Activated CD4-positive, alpha-beta T cell treated with anti-CD3 and anti-CD28 coated beads, Interleukin-2, amount 50 U/mL, for 48 hours (primary cell): ENCODE measurements around the gene NOC4L.
"Not testable (repeated sequence)": the region's sequence is repeated elsewhere in the genome, so short reads cannot be mapped to it uniquely, and the experiment has no call there.

Experiments used
- DNase-seq, 2 experiments: peaks; one replicate each; pipeline ENCODE4 v3.0.0-alpha.2; 2020

NOC4L gene

DNA sequence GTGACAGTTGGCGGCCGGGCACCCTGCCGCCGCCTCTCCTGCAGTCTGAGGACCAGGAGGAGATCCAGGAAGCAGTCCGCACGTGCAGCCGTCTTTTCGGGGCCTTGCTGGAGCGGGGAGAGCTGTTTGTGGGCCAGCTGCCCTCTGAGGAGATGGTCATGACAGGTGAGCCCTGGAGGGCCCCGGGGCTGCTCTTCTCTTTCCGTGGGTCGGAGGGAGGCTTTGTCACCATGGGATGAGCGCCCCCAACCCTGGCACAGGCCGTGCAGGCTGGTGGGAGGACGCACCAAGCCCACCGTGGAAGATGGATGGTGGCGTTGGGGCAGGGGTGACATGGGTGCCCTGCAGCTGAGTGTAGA, 532 bp downstream of the NOC4L start:
- DNase-seq = no peak

GRCh38 chr12:132145334-132145733, 1.1 kb downstream of the NOC4L start:
- DNase-seq = no peak

GRCh38 chr12:132146098-132146497, 1.8 kb downstream of the NOC4L start:
- no peak for DNase-seq

GRCh38 chr12:132146772-132147422, 2.6 kb downstream of the NOC4L start:
- DNase-seq = no peak

DNA sequence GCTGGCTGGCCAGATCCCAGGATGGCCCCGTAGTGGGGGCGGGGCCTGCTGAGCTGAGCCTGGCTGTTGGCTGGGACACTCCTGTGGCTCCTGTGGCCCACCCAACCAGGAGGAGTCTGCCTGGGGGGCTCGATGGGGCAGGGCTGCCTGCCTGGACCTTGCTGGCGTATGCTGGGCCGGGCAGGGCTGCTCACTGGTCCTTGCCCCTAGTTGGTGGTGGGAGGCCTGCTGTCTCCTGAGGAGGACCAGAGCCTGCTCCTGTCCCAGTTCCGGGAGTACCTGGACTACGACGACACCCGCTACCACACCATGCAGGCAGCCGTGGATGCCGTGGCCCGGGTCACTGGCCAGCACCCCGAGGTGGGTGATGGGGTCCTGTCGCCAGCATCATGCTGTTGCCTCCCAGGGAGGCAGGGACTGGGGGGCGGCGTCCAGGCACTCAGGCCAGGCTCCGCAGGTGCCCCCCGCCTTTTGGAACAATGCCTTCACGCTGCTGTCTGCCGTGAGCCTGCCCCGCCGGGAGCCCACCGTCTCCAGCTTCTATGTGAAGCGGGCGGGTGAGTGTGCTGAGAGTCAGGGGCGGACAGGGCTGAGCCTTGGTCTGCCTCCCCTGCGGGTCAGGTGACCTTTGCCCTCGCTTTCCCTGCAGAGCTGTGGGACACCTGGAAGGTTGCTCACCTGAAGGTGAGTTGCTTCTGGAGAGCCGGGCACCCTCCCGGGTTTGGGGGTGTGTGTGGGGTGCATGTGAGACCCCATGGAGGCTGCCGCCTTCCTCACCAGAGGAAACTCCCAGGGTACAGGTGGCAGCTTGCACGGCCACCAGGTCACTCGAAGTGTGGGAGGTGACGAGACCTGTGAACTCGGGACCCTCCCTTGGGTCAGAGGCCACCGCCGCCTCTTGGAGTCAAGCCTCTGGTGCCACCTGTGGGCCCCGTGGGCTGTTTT, 3.4 kb downstream of the NOC4L start:
- no peak for DNase-seq

GRCh38 chr12:132148368-132149045, 4.2 kb downstream of the NOC4L start:
- DNase-seq = no peak

- DNase-seq = not testable (repeated sequence)
Observed at GRCh38 chr12:132149526-132149925, 5.3 kb downstream of the NOC4L start.

DNA sequence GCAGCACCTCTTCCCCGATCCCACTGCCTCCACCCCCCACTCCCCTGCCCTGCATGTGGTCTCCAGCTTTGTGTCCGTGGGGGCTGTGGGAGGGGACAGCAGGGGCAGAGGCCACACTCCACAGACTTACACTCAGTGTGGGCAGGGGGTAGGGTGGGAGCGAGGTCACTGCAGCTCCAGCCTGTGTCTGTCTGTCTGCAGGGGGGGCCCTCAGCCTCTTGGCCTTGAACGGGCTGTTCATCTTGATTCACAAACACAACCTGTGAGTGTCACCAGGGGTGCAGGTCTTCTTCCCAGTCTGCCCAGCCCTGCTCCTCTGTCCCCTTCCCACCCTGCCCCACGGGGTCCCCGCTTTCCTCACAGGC, 6.5 kb downstream of the NOC4L start:
- DNase-seq = no peak

DNA sequence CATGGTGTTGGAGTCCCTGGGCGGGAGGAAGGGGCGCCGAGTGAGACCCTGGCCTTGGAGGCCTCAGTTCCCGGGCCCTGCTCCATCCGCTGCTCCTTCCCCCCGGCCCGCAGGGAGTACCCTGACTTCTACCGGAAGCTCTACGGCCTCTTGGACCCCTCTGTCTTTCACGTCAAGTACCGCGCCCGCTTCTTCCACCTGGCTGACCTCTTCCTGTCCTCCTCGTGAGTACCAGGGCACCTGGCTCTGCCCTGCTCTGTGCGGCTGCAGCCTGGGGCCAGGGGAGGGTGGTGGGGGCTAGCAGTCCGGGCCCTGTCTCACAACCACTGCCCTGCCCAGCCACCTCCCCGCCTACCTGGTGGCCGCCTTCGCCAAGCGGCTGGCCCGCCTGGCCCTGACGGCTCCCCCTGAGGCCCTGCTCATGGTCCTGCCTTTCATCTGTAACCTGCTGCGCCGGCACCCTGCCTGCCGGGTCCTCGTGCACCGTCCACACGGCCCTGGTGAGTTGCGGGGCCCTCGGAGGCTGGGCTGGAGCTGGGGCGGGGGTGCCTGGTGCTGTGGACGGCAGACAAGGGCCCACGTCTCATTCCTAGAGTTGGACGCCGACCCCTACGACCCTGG, 7.0 kb downstream of the NOC4L start:
- no peak for DNase-seq

- no peak for DNase-seq
Observed at GRCh38 chr12:132151766-132152410, 7.6 kb downstream of the NOC4L start.

DNA sequence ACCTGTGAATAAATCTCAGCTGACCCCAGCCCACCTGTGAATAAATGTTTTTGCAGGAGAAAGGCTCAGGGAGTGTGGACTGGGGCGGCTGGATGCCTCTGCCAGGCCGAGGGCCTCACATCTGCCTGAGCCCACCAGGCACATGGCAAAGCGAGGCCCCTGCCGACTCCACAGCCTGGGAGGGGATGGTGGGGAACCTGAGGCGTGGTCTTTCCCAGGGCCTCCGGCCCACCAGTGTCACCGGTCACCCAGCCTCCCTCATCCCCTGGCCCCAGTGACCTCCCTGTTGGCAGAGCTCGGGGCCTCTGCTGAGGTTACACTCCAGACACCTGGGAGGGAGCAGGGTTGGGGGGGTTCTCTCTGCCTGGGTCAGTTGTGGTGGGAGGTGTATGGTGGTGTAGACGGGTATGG, 8.2 kb downstream of the NOC4L start:
- no peak for DNase-seq

- no peak for DNase-seq
Observed at GRCh38 chr12:132152953-132153352, 8.7 kb downstream of the NOC4L start.

- peak; percentile 65 for DNase-seq
Observed at GRCh38 chr12:132153501-132154340, 9.5 kb downstream of the NOC4L start.

- DNase-seq = no peak
Observed at GRCh38 chr12:132154341-132154761, 10.1 kb downstream of the NOC4L start.

DNA sequence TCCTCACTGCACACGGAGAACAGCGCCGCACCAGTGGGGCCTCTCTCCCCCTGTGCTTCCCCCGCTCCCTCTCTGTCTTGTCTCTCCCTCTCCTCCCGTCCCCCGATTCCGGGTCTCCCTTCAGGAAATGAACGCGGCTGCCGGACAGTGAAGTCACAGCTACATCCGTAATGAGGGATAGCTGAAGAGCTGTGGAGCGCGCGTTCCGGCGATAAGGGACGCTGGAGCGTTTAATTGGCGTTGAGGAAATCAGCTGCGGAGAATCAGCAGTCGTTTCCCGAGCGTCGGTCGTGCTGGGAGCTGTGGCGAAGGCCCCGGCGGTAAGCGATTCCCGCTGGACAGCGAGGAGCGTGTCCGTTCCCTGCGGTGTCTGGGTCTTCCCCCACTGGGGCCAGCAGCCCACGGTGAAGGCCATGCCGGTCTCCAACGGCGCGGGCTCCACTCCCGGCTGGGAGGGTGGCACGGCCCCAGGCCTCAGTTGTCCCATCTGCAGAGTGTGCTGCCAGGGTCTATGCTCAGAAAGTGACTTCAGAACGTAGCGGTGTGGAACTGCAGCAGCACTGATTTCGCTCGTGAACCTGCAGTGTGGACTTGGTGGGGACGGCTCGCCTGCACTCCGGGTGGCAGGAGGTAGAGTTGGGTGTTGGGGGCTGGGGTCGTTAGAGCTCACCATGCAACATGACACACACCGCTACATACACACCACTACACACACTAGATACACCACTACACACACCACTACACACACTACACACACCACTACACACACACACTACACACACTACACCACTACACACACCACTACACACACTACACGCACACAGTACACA, 10.9 kb downstream of the NOC4L start:
- no peak for DNase-seq

- DNase-seq = no peak
Observed at GRCh38 chr12:132155771-132156572, 11.7 kb downstream of the NOC4L start.

DNA sequence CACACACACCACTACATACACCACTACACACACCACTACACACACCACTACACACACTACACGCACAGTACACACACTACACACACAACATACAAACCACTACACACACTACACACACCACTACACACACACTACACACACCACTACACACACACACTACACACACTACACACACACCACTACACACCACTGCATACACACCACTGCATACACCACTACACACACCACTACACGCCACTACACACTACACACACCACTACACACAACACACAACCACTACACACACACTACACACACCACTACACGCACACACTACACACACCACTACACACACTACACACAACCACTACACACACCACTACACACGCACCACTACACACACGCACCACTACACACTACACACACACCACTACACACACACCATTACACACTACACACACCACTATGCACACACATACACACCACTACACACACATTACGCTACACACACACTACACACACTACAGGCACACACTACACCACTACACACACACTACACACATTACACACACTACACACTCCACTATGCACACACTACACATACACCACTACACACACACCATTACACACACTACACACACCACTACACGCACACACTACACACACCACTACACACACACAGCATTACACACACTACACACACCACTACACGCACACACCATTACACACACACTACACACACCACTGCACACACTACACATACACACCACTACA, 12.5 kb downstream of the NOC4L start:
- DNase-seq = no peak

GRCh38 chr12:132157733-132158409, 13.6 kb downstream of the NOC4L start:
- no peak for DNase-seq
